IMR-90 (cell line): ENCODE data around the gene NEO1.

Source experiments
- BHLHE40 ChIP-seq: fragments of 150-350 bp; IDR thresholded peaks from 2 replicates; pipeline ENCODE4 v1.6.1; 2016; ENCODE audit warnings: mild to moderate bottlenecking, low read depth, low read length
- CEBPB ChIP-seq: IDR thresholded peaks from 2 replicates; pipeline ENCODE4 v1.6.1; 2012; ENCODE audit warnings: low read depth, low read length, improper control_type of control experiment
- CHD1 ChIP-seq: IDR thresholded peaks from 2 replicates; pipeline ENCODE4 v1.6.1; 2012; ENCODE audit warnings: low read depth, low read length, improper control_type of control experiment
- CTCF ChIP-seq: conservative IDR thresholded peaks from 2 replicates; pipeline ENCODE4 v1.5.1; 2012; ENCODE audit warnings: mild to moderate bottlenecking, low read depth, low read length, improper control_type of control experiment
- ELK1 ChIP-seq: fragments of 150-350 bp; IDR thresholded peaks from 2 replicates; pipeline ENCODE4 v1.6.1; 2016; ENCODE audit warnings: low read depth, mild to moderate bottlenecking, low read length, moderate library complexity, borderline replicate concordance
- FOS ChIP-seq: fragments of 150-350 bp; IDR thresholded peaks from 2 replicates; pipeline ENCODE4 v1.6.1; 2016; ENCODE audit warnings: low read depth, low read length
- MAFK ChIP-seq: IDR thresholded peaks from 2 replicates; pipeline ENCODE4 v1.6.1; 2012; ENCODE audit warnings: low read depth, low read length, improper control_type of control experiment
- NFE2L2 ChIP-seq: fragments of 150-350 bp; IDR thresholded peaks from 2 replicates; pipeline ENCODE4 v1.6.1; 2016; ENCODE audit warnings: low read depth, mild to moderate bottlenecking, low read length
- POLR2A ChIP-seq: IDR thresholded peaks from 2 replicates; pipeline ENCODE4 v1.6.1; 2012; ENCODE audit warnings: mild to moderate bottlenecking, low read depth, low read length
- RAD21 ChIP-seq: IDR thresholded peaks from 2 replicates; pipeline ENCODE4 v1.6.1; 2012; ENCODE audit warnings: low read length, improper control_type of control experiment
- RCOR1 ChIP-seq: IDR thresholded peaks from 2 replicates; pipeline ENCODE4 v1.6.1; 2012; ENCODE audit warnings: mild to moderate bottlenecking, low read length, improper control_type of control experiment; ENCODE audit not compliant: insufficient replicate concordance
- SMC3 ChIP-seq: fragments of 150-350 bp; IDR thresholded peaks from 2 replicates; pipeline ENCODE4 v1.6.1; 2016; ENCODE audit warnings: low read depth, mild to moderate bottlenecking, antibody characterized with exemption, low read length, moderate library complexity
- USF2 ChIP-seq: fragments of 150-350 bp; IDR thresholded peaks from 2 replicates; pipeline ENCODE4 v1.6.1; 2017; ENCODE audit warnings: mild to moderate bottlenecking, antibody characterized with exemption, low read length, low read depth

- no peak for TF ChIP-seq FOS
- no peak for TF ChIP-seq ELK1
- no peak for TF ChIP-seq CTCF
- TF ChIP-seq POLR2A, result no peak
- TF ChIP-seq SMC3, result no peak
- no peak for TF ChIP-seq BHLHE40
- TF ChIP-seq RAD21, result no peak
- TF ChIP-seq MAFK, result no peak
- TF ChIP-seq RCOR1, result no peak
- TF ChIP-seq CEBPB, result no peak
- TF ChIP-seq NFE2L2, result no peak
- no peak for TF ChIP-seq USF2
- no peak for TF ChIP-seq CHD1
Observed at GRCh38 chr15:73319460-73320245, 267.4 kb downstream of the NEO1 start.
